GM23338 (cell line): Measurements from ENCODE around the gene UBE2G2.
"Not testable (repeated sequence)": the region's sequence is repeated elsewhere in the genome, so short reads cannot be mapped to it uniquely, and the experiment has no call there.

Source experiments
- CREB1 ChIP-seq: fragments of 250-450 bp; sonication (Bioruptor Pico); IDR thresholded peaks from 2 replicates; pipeline ENCODE4 v1.5.0; 2020; ENCODE audit warnings: low read depth, mild to moderate bottlenecking, moderate library complexity
- CTCF ChIP-seq, 2 experiments: fragments of 200-600 bp in 1 of 2; sonication (generic) in 1 of 2; conservative IDR thresholded peaks; 2 replicates each; pipeline versions ENCODE4 v1.5.1 to v1.6.1; 2016 to 2017; ENCODE audit warnings: antibody characterized with exemption in 2 of 2, low read depth in 2 of 2, mild to moderate bottlenecking in 2 of 2, moderate library complexity in 1 of 2
- EZH2 ChIP-seq: fragments of 200-600 bp; sonication (generic); IDR thresholded peaks from one replicate; pipeline ENCODE4 v1.8.0; 2017; ENCODE audit warnings: antibody characterized with exemption, mild to moderate bottlenecking, low read depth; ENCODE audit not compliant: unreplicated experiment
- EZH2phosphoT487 ChIP-seq: fragments of 200-600 bp; sonication (generic); IDR thresholded peaks from one replicate; pipeline ENCODE4 v1.8.1; 2018; ENCODE audit warnings: antibody characterized with exemption; ENCODE audit not compliant: unreplicated experiment
- JUNB ChIP-seq: IDR thresholded peaks from one replicate; pipeline ENCODE4 v1.6.1; 2016; ENCODE audit warnings: antibody characterized with exemption; ENCODE audit not compliant: unreplicated experiment
- POLR2AphosphoS5 ChIP-seq: IDR thresholded peaks from 2 replicates; pipeline ENCODE4 v1.6.1; 2016; ENCODE audit warnings: antibody characterized with exemption, low read depth
- ZNF331 ChIP-seq: fragments of 250-450 bp; sonication (Bioruptor Pico); IDR thresholded peaks from 2 replicates; pipeline ENCODE4 v1.5.0; 2020; ENCODE audit warnings: low read depth, mild to moderate bottlenecking, moderate library complexity
- TF ChIP-seq, protein P1 (sequence below): IDR thresholded peaks from one replicate; pipeline ENCODE4 v1.6.1; 2018; ENCODE audit warnings: antibody characterized with exemption; ENCODE audit not compliant: unreplicated experiment

GRCh38 chr21:44832516-44833255 is 31.1 kb upstream of the UBE2G2 start:
- not testable (repeated sequence) for TF ChIP-seq CTCF (conservative IDR thresholded peaks at IDR 0.05; ENCODE audit: low read depth in 2 of 2); POLR2AphosphoS5; EZH2; ZNF331 (CRISPR knock-in tag); JUNB; CREB1 (CRISPR knock-in tag); EZH2phosphoT487
- TF ChIP-seq, protein P1, sequence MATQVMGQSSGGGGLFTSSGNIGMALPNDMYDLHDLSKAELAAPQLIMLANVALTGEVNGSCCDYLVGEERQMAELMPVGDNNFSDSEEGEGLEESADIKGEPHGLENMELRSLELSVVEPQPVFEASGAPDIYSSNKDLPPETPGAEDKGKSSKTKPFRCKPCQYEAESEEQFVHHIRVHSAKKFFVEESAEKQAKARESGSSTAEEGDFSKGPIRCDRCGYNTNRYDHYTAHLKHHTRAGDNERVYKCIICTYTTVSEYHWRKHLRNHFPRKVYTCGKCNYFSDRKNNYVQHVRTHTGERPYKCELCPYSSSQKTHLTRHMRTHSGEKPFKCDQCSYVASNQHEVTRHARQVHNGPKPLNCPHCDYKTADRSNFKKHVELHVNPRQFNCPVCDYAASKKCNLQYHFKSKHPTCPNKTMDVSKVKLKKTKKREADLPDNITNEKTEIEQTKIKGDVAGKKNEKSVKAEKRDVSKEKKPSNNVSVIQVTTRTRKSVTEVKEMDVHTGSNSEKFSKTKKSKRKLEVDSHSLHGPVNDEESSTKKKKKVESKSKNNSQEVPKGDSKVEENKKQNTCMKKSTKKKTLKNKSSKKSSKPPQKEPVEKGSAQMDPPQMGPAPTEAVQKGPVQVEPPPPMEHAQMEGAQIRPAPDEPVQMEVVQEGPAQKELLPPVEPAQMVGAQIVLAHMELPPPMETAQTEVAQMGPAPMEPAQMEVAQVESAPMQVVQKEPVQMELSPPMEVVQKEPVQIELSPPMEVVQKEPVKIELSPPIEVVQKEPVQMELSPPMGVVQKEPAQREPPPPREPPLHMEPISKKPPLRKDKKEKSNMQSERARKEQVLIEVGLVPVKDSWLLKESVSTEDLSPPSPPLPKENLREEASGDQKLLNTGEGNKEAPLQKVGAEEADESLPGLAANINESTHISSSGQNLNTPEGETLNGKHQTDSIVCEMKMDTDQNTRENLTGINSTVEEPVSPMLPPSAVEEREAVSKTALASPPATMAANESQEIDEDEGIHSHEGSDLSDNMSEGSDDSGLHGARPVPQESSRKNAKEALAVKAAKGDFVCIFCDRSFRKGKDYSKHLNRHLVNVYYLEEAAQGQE: not testable (repeated sequence)
